Inferior parietal cortex (tissue), 1 donor: ENCODE measurements around the gene CACNA1B.
"Not testable (repeated sequence)": the region's sequence is repeated elsewhere in the genome, so short reads cannot be mapped to it uniquely, and the experiment has no call there.

Experiments used
- DNase-seq: peaks from one replicate; pipeline ENCODE4 v3.0.0-alpha.2; 2016; ENCODE audit errors: extremely low spot score

Gene CACNA1B

DNA sequence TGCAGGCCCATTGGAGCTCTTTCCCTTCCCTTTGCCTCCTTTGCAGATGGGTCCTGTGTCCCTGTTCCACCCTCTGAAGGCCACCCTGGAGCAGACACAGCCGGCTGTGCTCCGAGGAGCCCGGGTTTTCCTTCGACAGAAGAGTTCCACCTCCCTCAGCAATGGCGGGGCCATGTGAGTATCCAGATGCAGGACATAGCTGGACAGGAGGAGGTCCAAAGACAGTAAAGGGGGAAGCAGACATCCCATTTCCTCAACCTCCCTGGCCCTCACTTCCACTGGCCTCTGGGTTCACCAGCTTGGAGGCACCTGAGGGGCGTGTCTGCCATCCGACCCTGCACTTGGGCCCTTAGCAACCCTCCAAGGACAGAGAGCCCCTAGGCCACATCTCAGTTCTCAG lies 237.9 kb downstream of the CACNA1B start:
- no peak for DNase-seq

DNA sequence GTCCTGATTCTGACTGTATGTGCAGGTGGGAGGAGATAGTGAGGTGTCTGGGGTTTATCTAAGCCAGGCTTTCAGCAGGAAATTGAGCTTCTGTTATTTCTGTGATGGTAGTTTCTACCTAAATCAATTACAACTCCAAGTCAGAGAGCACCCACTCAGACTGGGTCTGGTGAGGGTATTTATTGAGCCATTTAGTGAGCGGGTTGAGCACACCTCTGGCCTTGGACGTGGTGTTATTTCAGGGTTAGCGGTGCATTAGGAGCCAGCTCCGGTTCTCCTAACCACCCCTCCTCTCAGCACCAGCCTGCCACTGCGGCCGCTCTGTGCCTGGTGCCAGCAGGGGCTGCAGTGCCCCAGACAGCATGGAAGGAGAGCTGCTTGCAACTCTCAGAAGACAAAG lies 238.9 kb downstream of the CACNA1B start:
- no peak for DNase-seq

DNA sequence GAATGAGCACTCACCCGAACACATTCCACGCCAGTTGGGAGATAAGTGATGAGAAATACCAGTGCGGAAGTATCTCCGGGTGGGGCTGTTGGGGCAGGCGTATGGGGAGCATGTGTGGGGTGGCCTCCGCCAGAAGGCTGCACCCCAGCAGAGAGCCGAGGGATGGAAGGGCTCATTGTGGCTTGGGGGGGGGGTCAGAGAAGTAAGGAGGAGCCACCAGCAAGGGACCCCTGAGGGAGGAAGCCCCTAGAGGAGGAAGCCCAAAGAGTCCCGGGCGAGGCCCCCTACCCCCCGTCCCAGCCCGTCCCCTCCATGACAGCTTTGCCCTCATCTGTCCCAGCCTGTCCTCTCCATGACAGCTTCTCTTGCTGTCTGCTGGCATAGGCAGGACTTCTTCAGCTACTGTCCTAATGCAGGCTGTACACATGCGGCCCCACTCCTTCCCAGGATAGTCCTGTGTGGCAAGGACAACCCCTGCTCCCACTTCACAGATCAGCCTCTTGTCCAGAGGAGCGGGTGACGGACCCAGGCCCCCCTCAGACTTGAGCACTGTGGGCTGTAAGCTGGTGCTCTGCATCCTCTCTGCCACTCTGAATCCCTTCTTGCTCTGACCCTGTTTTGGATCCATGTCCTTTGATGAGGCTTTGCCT lies 239.6 kb downstream of the CACNA1B start:
- DNase-seq: no peak

DNA sequence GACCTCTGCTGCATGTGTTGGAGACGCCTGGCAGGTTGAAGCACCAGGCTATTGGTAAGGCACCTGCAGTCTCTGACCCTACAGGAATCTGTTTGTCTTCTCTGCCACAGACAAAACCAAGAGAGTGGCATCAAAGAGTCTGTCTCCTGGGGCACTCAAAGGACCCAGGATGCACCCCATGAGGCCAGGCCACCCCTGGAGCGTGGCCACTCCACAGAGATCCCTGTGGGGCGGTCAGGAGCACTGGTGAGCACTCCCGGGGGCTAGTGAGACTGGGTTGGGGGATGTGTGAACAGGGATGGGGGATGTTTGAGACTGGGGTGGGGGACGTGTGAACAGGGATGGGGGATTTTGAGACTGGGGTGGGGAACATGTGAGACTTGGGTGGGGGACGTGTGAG lies 240.3 kb downstream of the CACNA1B start:
- no peak for DNase-seq

DNA sequence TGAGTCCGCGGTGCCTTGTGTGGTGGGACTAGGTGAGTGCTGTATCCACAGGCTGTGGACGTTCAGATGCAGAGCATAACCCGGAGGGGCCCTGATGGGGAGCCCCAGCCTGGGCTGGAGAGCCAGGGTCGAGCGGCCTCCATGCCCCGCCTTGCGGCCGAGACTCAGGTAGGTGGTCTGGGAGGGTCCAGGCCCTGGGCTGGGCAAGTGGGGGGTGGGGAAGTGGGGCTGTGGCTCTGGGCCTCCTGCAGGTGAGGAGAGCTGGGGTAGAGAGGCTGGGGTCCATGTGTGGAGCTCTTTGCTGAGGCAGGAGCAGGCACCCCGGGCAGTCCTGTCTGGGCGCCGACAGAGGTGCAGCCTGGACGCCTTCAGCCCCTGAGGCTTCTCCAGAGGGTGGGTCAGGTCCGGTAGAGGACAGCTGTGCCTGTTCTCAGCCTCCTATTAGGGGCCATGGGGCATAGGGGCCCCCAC lies 241.1 kb downstream of the CACNA1B start:
- DNase-seq: no peak

DNA sequence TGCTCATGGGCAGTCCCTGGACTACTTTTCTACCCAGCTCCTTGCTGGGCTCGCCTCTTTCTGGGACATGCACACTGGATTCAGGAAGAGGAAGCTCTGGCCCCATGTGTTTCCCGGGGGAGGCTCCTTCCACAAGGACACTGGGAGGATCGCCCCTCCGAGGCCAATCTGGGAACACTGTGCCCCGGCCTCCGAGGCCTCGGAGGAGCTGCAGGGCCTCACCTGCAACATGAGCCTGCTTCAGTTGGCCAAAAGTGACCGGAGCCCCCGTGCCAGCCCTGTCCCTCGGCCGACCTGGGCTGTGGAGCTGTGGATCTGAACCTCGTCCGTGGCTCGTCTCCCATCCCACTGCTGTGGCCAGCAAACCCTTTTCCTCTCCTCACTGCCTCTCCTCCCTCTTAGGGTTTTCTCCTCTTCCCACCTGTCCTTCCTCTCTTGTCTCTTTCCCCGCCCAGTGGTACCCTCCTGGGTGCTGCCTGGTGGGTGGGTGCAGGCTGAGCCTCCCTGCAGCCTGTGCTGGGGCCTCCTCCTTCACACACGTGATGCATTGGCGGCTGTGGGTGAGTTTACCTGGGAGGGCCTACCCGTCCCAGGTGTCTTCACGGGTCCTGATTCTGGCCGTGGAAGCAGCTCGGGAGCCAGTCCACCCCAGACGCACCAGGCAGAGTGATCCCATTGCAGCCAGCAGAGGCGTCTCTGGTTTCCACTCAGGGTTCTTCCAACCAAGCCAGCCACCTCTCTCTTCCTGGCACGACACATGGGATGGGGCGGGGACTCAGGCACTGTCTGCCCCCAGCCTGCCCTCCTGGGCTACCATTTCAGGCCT lies 241.8 kb downstream of the CACNA1B start:
- no peak for DNase-seq

DNA sequence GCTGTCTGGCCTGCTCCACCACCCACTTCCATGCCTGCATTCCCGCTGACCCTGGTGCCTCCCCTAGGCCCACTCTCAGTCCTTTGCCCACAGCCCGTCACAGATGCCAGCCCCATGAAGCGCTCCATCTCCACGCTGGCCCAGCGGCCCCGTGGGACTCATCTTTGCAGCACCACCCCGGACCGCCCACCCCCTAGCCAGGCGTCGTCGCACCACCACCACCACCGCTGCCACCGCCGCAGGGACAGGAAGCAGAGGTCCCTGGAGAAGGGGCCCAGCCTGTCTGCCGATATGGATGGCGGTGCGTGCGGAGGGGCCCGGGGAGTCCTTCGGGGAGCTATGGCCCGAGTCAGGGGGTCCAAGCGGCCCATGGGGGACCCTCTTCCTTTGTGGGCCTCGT lies 242.5 kb downstream of the CACNA1B start:
- no peak for DNase-seq

DNA sequence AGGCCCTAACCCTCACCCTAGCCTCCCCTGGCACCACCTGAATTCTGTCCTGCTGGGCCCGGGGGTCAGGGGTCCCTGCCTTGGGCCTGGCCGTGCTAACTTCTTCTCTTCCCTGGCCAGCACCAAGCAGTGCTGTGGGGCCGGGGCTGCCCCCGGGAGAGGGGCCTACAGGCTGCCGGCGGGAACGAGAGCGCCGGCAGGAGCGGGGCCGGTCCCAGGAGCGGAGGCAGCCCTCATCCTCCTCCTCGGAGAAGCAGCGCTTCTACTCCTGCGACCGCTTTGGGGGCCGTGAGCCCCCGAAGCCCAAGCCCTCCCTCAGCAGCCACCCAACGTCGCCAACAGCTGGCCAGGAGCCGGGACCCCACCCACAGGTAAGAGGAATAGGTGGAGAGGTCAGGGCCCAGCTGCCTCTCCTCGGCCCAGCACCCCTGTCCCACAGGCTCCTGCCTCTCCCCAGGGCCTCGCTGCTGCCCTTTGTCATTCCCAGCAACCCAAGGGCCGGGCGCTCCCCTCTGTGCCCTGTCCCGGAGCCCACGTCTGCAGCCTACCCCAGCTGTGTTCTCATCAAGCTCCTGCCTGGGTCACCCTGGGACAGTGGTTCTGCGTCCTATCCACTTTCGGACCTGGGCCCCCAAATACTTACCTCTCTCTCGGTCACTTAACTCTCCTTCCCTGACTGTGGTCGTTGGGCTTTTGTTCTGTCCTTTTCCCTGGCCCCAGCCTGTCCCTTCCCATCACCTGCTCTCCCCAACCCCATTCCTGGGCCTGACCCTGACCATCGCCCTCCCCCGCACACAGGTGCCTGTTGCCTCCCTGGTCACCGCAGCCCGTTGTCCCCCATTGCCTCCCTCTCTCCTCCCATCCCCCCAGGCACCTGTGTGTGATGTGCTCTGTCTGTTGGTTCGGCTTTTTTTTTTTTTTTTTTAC lies 243.2 kb downstream of the CACNA1B start:
- no peak for DNase-seq

DNA sequence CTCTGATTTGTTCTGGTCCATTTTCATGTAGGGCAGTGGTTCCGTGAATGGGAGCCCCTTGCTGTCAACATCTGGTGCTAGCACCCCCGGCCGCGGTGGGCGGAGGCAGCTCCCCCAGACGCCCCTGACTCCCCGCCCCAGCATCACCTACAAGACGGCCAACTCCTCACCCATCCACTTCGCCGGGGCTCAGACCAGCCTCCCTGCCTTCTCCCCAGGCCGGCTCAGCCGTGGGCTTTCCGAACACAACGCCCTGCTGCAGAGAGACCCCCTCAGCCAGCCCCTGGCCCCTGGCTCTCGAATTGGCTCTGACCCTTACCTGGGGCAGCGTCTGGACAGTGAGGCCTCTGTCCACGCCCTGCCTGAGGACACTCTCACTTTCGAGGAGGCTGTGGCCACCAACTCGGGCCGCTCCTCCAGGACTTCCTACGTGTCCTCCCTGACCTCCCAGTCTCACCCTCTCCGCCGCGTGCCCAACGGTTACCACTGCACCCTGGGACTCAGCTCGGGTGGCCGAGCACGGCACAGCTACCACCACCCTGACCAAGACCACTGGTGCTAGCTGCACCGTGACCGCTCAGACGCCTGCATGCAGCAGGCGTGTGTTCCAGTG lies 244.0 kb downstream of the CACNA1B start:
- DNase-seq: no peak

DNA sequence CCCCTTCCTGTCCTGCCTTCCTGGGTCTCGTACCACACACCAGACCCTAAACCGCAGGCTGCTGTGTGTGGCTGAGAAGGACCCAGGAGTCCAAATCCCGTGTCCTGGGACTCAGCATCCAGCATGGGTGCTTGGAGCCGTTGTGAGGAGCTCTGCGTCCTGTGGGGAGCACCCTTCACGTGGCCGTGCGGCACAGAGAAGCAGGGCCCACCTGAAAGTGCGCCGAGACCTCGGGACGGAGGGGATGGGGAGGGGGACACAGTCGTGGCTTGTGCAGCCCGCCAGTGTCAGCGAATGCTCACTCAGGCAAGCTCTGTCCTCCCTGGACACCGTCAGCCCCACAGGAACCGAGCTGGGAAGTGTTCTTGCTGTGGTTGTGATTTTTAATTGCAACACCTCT lies 244.6 kb downstream of the CACNA1B start:
- no peak for DNase-seq

DNA sequence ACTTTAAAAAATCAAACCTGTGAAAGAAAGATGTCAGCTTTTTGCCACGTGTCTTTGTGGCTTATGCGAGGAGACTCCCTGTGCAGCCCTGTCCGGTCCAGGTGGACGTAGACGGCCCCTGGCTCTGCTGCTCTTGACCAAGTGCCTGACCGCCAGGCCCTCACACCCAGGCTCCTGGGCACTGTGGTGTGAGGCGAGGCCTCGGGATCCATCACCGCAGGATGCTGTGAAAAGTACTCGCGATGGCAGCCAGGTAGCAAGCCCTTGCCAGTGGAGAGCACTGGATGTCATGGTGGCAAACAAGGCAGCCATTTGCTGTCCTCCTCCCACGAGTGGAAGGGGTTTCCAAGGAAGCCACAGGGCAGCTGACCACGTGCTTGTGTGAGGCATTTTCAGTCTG lies 245.1 kb downstream of the CACNA1B start:
- DNase-seq: no peak

DNA sequence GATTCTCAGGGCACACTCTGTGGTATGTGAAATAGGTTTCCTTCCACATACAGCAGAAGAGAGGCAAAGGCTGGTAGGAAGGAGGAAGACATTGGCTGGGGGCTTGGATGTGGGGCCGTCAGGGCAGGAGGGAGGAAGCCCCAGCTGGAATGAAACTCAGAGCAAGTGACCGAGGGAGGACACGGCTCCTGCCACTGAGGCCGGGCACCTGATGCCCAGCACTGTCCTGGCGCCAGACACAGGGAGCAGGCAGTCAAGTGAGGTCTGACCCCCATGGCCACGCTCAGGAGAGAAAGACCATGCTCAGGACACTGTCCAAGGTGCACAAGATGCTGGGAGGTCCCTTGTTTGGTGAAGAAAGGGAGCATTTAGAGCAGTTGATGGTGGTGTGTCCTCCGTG lies 245.5 kb downstream of the CACNA1B start:
- no peak for DNase-seq

DNA sequence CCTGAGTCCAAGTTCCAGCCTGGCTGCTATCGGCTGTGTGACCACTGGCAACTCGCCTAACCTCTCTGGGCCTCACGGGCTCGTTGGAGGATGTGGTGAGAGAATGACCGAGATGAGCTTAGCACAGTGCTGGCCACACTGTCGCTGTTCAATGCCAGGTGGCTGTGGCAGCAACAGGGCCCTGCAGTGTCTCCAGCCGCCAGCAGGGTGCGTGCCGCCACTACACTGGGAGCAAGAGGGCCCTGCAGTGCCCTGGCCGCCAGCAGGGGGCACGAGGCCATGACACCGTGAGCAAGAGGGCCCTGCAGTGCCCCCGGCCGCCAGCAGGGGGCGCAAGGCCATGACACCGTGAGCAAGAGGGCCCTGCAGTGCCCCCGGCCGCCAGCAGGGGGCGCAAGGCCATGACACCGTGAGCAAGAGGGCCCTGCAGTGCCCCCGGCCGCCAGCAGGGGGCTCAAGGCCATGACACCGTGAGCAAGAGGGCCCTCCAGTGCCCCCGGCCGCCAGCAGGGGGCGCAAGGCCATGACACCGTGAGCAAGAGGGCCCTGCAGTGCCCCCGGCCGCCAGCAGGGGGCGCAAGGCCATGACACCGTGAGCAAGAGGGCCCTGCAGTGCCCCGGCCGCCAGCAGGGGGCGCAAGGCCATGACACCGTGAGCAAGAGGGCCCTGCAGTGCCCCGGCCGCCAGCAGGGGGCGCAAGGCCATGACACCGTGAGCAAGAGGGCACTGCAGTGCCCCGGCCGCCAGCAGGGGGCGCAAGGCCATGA lies 248.7 kb downstream of the CACNA1B start:
- not testable (repeated sequence) for DNase-seq

DNA sequence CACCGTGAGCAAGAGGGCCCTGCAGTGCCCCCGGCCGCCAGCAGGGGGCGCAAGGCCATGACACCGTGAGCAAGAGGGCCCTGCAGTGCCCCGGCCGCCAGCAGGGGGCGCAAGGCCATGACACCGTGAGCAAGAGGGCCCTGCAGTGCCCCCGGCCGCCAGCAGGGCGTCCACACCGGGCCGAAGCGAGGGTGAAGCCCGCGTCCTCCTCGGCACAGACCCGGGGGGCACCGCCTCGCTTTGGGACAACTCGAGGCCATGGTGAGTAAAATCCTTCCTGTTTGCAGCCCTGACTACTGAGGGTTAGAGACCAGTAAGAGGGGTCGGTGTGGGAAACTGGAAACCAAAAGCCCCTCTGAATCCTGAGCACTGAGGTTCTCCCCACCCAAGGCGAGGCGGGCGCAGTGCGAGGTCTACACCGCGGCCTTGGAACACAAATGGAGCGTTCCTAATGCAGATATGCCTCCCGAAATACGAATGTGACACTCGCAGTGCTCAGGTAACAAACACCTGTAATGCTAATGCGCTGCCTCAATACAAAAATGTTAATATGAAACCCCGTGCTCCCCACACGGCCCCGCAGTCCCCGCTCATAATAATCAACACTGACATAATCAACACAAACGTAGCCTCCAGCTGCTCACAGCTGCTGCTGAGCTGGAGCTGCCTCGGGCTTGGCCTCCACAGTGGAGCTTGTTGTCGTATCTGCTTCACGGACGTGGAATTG lies 249.4 kb downstream of the CACNA1B start:
- DNase-seq: not testable (repeated sequence)

DNA sequence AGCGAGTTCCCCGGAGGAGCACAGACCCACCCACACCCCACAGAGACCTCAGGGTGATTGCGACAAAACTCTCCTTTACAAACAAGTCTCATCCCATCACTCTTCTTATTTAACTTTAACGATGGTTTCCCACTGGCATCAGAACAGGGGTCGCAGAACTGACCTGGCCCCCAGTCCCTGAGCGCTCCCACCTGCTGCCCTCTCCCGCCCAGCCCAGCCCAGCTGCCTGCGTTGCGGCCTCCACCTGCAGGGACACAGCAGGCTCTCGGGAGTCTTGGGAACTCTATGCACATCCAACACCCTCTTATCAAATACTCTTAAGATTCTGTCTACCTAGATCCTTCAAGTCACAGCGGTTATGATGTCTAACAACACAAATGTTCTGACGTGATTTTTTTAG lies 250.4 kb downstream of the CACNA1B start:
- not testable (repeated sequence) for DNase-seq

DNA sequence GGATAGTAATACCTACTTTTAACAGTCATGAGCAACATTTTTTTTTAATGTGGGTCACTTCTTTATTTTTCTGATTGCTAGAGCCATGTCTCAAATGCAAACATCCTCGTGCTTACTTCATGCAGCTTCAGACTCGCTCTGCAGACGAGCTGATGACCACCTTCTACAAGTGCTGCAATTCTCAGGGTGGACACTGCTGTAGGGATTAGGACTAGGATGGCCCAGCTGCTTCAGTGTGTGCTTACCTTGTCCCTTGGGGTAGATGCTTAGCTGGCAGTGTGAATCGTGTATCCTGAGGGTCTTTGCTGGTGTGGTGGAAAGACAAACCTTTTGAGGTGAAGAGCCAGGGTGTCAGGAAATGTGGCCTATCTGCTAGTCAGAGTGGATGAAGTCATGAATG lies 251.7 kb downstream of the CACNA1B start:
- not testable (repeated sequence) for DNase-seq

DNA sequence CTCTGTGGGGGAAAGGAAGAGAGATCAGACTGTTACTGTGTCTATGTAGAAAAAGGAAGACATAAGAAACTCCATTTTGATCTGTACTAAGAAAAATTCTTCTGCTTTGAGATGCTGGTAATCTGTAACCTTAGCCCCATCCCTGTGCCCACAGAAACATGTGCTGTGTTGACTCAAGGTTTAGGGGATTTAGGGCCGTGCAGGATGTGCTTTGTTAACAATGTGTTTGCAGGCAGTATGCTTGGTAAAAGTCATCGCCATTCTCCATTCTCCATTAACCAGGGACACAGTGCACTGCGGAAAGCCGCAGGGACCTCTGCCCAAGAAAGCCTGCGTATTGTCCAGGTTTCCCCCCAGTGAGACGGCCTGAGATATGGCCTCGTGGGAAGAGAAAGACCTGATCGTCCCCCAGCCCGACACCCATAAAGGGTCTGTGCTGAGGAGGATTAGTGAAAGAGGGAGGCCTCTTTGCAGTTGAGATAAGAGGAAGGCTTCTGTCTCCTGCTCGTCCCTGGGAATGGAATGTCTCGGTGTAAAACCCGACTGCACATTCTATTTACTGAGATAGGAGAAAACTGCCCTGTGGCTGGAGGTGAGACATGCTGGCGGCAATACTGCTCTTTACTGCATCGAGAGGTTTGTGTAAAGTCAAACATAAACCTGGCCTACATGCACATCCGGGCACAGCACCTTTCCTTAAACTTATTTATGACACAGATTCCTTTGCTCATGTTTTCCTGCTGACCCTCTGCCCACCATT lies 255.5 kb downstream of the CACNA1B start:
- not testable (repeated sequence) for DNase-seq

DNA sequence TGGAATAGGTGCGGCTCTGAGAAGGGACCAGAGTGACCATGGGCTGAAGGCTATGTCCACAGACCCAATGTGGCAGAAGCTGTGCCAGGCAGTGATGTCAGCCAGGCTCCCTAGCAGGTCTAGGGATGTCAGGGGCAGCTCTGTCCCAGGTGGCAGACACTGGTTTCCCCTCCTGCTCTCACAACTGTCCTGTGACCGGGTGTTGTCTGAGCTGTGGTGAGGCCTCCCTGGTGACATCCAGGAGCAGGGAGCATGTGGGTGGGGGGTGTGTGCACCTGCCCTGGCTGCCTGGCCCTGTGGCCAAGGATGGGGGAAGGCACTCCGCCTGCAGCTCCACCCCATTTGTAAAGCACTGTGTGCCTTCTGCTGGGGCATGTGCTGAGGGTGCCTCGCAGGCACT lies 257.0 kb downstream of the CACNA1B start:
- DNase-seq: not testable (repeated sequence)

DNA sequence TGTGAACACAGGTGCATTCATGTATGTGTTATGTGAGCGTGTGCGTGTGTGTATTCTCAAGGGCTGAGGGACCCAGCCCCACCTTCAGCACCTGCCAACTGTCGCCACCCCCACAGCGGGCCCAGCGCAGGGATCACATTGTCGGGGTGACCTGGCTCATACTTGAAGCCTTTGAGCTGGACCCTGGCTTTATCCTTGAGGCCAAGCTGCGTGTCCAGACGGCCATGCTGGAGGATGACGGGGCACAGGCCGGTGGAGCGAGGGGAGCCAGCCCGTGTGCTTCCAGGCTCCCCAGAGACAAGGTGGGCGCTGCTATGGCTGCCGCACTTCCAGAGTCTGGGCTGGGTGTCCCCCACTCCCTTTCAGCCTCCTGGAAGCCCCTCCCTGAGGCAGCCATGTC lies 261.5 kb downstream of the CACNA1B start:
- not testable (repeated sequence) for DNase-seq
